ENCODE measurements around the gene FAM83D.

The FAM83D gene

GRCh38 chr20:38926934-38927616 lies 858 bp downstream of the FAM83D start:
- H3K9me3 ChIP-seq (ENCODE audit: severe bottlenecking) = peaks cover 6% of the 10 kb centered on the region
- H3K27ac ChIP-seq = peak overlapping the region; percentile 92
- peak overlapping the region; percentile 99 for H3K4me3 ChIP-seq (ENCODE audit: low read depth, low read length)
- no peaks in the 10 kb centered on the region for H3K27me3 ChIP-seq (ENCODE audit: insufficient read depth, low read depth, severe bottlenecking)
- TF ChIP-seq, protein P1, sequence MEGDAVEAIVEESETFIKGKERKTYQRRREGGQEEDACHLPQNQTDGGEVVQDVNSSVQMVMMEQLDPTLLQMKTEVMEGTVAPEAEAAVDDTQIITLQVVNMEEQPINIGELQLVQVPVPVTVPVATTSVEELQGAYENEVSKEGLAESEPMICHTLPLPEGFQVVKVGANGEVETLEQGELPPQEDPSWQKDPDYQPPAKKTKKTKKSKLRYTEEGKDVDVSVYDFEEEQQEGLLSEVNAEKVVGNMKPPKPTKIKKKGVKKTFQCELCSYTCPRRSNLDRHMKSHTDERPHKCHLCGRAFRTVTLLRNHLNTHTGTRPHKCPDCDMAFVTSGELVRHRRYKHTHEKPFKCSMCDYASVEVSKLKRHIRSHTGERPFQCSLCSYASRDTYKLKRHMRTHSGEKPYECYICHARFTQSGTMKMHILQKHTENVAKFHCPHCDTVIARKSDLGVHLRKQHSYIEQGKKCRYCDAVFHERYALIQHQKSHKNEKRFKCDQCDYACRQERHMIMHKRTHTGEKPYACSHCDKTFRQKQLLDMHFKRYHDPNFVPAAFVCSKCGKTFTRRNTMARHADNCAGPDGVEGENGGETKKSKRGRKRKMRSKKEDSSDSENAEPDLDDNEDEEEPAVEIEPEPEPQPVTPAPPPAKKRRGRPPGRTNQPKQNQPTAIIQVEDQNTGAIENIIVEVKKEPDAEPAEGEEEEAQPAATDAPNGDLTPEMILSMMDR (IDR thresholded peaks at IDR 0.05; ENCODE audit: low read depth, low read length) = no peak
- peaks cover 37% of the 10 kb centered on the region for H3K36me3 ChIP-seq
- DNase-seq = no peak

DNA sequence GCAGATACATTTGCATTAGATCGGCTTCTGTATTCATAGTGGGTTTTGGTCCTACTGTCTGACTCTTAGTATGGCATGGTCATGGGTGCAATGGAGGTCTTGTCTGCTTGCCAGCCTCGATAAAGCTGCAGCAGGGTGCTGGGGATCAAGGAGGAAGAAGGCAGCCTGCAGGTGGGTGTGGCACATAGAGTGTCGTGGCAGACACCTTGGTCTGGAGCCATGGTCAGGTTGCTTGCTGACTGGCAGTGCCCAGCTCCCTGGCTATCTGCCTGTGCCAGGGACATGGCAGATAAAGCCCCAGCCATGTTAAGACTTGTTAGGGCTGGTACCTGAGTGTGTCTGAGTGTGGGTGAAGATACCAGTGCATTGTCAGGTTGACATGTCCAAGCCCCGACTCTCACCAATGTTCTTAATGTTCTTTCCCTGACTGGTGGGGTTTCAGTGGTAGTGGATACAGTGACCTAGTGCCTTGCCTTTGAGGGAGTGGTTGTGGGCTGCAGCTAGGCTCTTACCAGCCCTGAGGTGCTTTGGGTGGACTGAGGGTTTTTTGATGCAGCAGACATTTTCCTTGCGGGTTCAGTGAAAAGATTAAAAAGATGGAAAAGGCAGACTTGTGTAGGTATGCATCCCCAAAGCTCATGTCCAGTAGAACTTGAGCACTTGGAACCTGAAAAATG lies 1.8 kb downstream of the FAM83D start:
- Histone ChIP-seq H3K4me3 (ENCODE audit: low read depth, low read length) (peak overlapping the region; percentile 99; the same call in 1 of the 2 replicates), H3K27ac (no peak overlapping the region), H3K9me3 (ENCODE audit: severe bottlenecking) (peaks cover 6% of the 10 kb centered on the region), H3K36me3 (peaks cover 43% of the 10 kb centered on the region), H3K27me3 (ENCODE audit: insufficient read depth, low read depth, severe bottlenecking) (no peaks in the 10 kb centered on the region)
- no peak for DNase-seq
- TF ChIP-seq, protein P1 (IDR thresholded peaks at IDR 0.05; ENCODE audit: low read depth, low read length) = no peak

DNA sequence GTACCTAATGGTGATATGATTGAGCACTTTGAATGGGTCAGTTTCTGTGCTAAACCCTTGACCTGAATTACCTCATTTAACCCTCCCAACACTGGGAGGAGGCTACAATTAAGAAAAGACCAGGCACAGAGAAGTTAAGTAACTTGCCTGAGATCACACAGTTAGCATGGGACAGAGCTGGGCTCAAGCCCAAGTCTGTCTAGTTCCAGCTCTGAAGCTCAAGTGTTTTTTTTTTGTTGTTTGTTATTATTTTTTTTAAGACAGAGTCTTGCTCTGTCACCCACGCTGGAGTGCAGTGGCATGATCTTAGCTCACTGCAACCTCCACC lies 4.0 kb downstream of the FAM83D start:
- H3K4me3 ChIP-seq (ENCODE audit: low read depth, low read length) = no peak overlapping the region
- H3K9me3 ChIP-seq (ENCODE audit: severe bottlenecking) = peaks cover 6% of the 10 kb centered on the region
- no peak for DNase-seq
- H3K27me3 ChIP-seq (ENCODE audit: insufficient read depth, low read depth, severe bottlenecking) = no peaks in the 10 kb centered on the region
- TF ChIP-seq, protein P1 (IDR thresholded peaks at IDR 0.05; ENCODE audit: low read depth, low read length) = no peak
- H3K36me3 ChIP-seq = peaks cover 48% of the 10 kb centered on the region
- no peak overlapping the region for H3K27ac ChIP-seq

DNA sequence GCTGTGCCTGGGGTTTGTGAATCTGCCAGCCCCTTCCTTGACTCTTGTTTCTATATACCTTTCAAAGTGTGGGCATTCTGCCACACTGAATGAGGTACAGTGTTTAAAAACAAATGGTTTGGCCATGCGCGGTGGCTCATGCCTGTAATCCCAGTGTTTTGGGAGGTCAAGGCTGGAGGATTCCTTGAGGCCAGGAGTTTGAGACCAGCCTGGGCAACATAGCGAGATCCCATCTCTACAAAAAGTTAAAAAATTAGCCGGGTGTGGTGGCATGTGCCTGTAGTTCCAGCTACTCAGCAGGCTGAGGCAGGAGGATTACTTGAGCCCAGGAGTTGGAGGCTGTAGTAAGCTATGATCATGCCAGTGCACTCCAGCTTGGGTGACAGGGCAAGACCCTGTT lies 5.8 kb downstream of the FAM83D start:
- no peaks in the 10 kb centered on the region for H3K9me3 ChIP-seq (ENCODE audit: severe bottlenecking)
- DNase-seq = no peak
- no peaks in the 10 kb centered on the region for H3K27me3 ChIP-seq (ENCODE audit: insufficient read depth, low read depth, severe bottlenecking)
- TF ChIP-seq, protein P1 (IDR thresholded peaks at IDR 0.05; ENCODE audit: low read depth, low read length) = no peak
- H3K27ac ChIP-seq = no peak overlapping the region
- no peak overlapping the region for H3K4me3 ChIP-seq (ENCODE audit: low read depth, low read length)
- H3K36me3 ChIP-seq = peaks cover 58% of the 10 kb centered on the region

- no peak for DNase-seq
- H3K4me3 ChIP-seq (ENCODE audit: low read depth, low read length) = no peak overlapping the region
- no peak overlapping the region for H3K27ac ChIP-seq
- TF ChIP-seq, protein P1 (IDR thresholded peaks at IDR 0.05; ENCODE audit: low read depth, low read length) = no peak
- no peaks in the 10 kb centered on the region for H3K9me3 ChIP-seq (ENCODE audit: severe bottlenecking)
- H3K36me3 ChIP-seq = peaks cover 62% of the 10 kb centered on the region
- H3K27me3 ChIP-seq (ENCODE audit: insufficient read depth, low read depth, severe bottlenecking) = no peaks in the 10 kb centered on the region
Measured at GRCh38 chr20:38932457-38933120, 6.4 kb downstream of the FAM83D start.

Measured in WERI-Rb-1 (cell line).